ENCODE results near the gene EPN1. TPM values are rescaled to one million over a fixed set of nuclear protein-coding genes. Genes with fewer than 3 reads are reported as not detected.

Gene EPN1
- total and polyA plus RNA-seq, 9 of the 15 experiments (the other 6 are each of a cell fraction or from before 2014, with no cell fraction given) = 0.08 to 138 (median 12.7) TPM

DNA sequence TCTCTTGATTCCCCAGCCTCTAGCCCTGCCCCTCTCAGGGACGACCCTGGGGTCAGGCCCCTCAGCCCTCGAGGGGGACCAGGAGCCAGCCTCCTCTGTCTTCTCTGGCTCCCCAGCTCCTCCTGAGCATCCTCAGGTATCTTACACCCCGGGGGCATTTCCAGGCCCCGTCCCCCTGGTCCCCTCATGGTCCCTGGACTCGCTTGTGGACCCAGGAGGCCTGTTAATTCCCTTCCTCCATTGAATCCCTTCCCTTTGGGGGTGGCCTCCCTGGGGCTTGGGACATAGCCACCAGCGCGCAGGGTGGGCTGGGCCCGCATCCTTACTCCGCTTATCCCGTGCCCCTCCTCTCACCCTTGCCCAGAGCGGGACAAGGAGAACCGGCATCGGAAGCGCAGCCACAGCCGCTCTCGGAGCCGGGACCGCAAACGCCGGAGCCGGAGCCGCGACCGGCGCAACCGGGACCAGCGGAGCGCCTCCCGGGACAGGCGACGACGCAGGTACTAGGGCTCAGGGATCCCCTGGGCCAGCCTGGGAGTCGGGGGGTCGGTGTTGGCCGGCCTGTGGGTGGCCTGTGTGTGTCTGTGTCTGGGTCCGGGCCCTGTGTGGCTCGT lies 16.1 kb upstream of the EPN1 start:
- BruUV-seq (replicated peaks) = no TSS peak
- H3K9me1 ChIP-seq (ENCODE audit: control insufficient read depth, insufficient read depth, low read length) = peaks cover 10% of the 10 kb centered on the region
- peak overlapping the region in 1 of 2 experiments; percentile 57; a peak in 2 of 4 replicates for H3K9ac ChIP-seq (ENCODE audit: insufficient read depth in 1 of 2, low read depth in 2 of 2, low read length in 2 of 2)
- H3K4me3 ChIP-seq = no peak overlapping the region
- H3K4me2 ChIP-seq (ENCODE audit: insufficient read depth, low read length) = 0 out of 2 replicates have a peak overlapping the region, but pooled peaks have one; percentile 99
- peaks cover 90% of the 10 kb centered on the region for H3K79me2 ChIP-seq (ENCODE audit: control insufficient read depth, insufficient read depth, low read length)
- 91% methylated on average over 23 of the region's 37 CpGs for WGBS (ENCODE audit: insufficient coverage, low coverage, missing lambda C conversion rate)
- no peak overlapping the region for H3K27ac ChIP-seq (ENCODE audit: extremely low read depth, low read depth, low read length)
- H4K20me1 ChIP-seq (replicated peaks; ENCODE audit: control insufficient read depth, insufficient read depth, low read length) = peaks cover 61% of the 10 kb centered on the region
- no peak for ATAC-seq
- CTCF ChIA-PET (ENCODE audit: low intra/inter-chr PET ratio) = no interaction called here
- intact Hi-C loops (cut with micrococcal nuclease) = no loop called here
- TF ChIP-seq TFAP4 (CRISPR knock-in tag; IDR thresholded peaks at IDR 0.05; ENCODE audit: borderline replicate concordance) (no peak), PTTG1 (tag; IDR thresholded peaks at IDR 0.05; ENCODE audit: low read depth) (no peak), CSDE1 (IDR thresholded peaks at IDR 0.05) (no peak), POLR2G (IDR thresholded peaks at IDR 0.05; ENCODE audit: low read depth, low read length) (peak; percentile 50), ZNF655 (CRISPR knock-in tag; IDR thresholded peaks at IDR 0.05) (no peak), E2F3 (CRISPR knock-in tag; IDR thresholded peaks at IDR 0.05) (no peak), MAFG (tag; conservative IDR thresholded peaks at IDR 0.05) (no peak), CEBPG (CRISPR knock-in tag; IDR thresholded peaks at IDR 0.05) (no peak), CEBPG (tag; conservative IDR thresholded peaks at IDR 0.05 in 1 of 2, IDR thresholded peaks at IDR 0.05 in 1 of 2) (no peak), RBFOX2 (IDR thresholded peaks at IDR 0.05; ENCODE audit: low read depth, low read length) (peak; percentile 63), ZBED1 (IDR thresholded peaks at IDR 0.05) (no peak), CHCHD3 (CRISPR knock-in tag; IDR thresholded peaks at IDR 0.05) (no peak)
- in situ Hi-C loops (cut with MboI) = no loop called here
- no peak for FAIRE-seq
- H3K27me3 ChIP-seq (ENCODE audit: control insufficient read depth in 2 of 2, insufficient read depth in 2 of 2, low read length in 2 of 2) = no peaks in the 10 kb centered on the region
- H3K4me1 ChIP-seq (replicated peaks in 1 of 2; ENCODE audit: control insufficient read depth in 2 of 2, insufficient read depth in 2 of 2, low read length in 2 of 2) = peaks cover 20 to 26% of the 10 kb centered on the region in 2 experiments; a peak in 4 of 5 replicates
- POLR2A ChIA-PET = interaction anchor here (0.6 to 3.5 kb wide), 2 partner anchors 8 to 275 kb away, joined by 3 to 21 read pairs; no protein-coding TSS in a partner anchor
- peaks cover 84% of the 10 kb centered on the region for H3K36me3 ChIP-seq (ENCODE audit: control insufficient read depth, insufficient read depth, low read length)
- no peak for DNase-seq (ENCODE audit: extremely low read depth in 1 of 4, low spot score in 3 of 4)
- H3K9me3 ChIP-seq (replicated peaks; ENCODE audit: control insufficient read depth, insufficient read depth, low read depth, low read length) = no peaks in the 10 kb centered on the region
- no peak overlapping the region for H2AFZ ChIP-seq (ENCODE audit: low read depth, low read length)
